Activated T-helper 1 cell treated with anti-CD3 and anti-CD28 coated beads, Interleukin-12 subunit alpha, Interleukin-12 subunit beta, Interleukin-2, Interleukin-4 antibody, amounts not matched to agents 30 ng/mL and 10 ng/mL and 1 ng/mL, durations not matched to agents 14 hours and 24 hours and 36 hours (primary cell): ENCODE measurements around the gene MTX1. TPM values are rescaled to one million over a fixed set of nuclear protein-coding genes. Genes with fewer than 3 reads are reported as not detected.
A peak's percentile ranks its signal among the peaks of the same experiment; 100 is the strongest.
"Not testable (repeated sequence)": the region's sequence is repeated elsewhere in the genome, so short reads cannot be mapped to it uniquely, and the experiment has no call there.

ENCODE experiments used
- DNase-seq: peaks from one replicate; pipeline ENCODE4 v3.0.0; 2021; ENCODE audit warnings: low spot score
- H3K27ac Mint-ChIP-seq: one replicate; pipeline ENCODE4 v1.8.0; 2021; ENCODE audit warnings: mild to moderate bottlenecking, mixed read lengths
- H3K27me3 Mint-ChIP-seq: one replicate; pipeline ENCODE4 v1.8.0; 2022; ENCODE audit warnings: mild to moderate bottlenecking, moderate library complexity, mixed read lengths; ENCODE audit not compliant: insufficient read depth
- H3K36me3 Mint-ChIP-seq: one replicate; pipeline ENCODE4 v1.8.0; 2021; ENCODE audit warnings: low read depth, mixed read lengths
- H3K4me1 Mint-ChIP-seq: one replicate; pipeline ENCODE4 v1.8.0; 2021; ENCODE audit warnings: low read depth, mixed read lengths
- H3K4me3 Mint-ChIP-seq: one replicate; pipeline ENCODE4 v1.8.0; 2021; ENCODE audit warnings: mild to moderate bottlenecking, moderate library complexity, mixed read lengths
- H3K9me3 Mint-ChIP-seq: one replicate; pipeline ENCODE4 v1.8.0; 2021; ENCODE audit warnings: mixed read lengths
- intact Hi-C: fragments of 100-400 bp; cut with micrococcal nuclease; formaldehyde crosslinking; loops from one replicate; pipeline ENCODE4 v1.15.1; 2024
- total RNA-seq: library from RNA; stranded (reverse); gene quantifications from 2 replicates; pipeline ENCODE4 v1.2.3, GENCODE V29; 2022

The MTX1 gene
- total RNA-seq, 1 donor from 2014 or later = 62.3 TPM

DNA sequence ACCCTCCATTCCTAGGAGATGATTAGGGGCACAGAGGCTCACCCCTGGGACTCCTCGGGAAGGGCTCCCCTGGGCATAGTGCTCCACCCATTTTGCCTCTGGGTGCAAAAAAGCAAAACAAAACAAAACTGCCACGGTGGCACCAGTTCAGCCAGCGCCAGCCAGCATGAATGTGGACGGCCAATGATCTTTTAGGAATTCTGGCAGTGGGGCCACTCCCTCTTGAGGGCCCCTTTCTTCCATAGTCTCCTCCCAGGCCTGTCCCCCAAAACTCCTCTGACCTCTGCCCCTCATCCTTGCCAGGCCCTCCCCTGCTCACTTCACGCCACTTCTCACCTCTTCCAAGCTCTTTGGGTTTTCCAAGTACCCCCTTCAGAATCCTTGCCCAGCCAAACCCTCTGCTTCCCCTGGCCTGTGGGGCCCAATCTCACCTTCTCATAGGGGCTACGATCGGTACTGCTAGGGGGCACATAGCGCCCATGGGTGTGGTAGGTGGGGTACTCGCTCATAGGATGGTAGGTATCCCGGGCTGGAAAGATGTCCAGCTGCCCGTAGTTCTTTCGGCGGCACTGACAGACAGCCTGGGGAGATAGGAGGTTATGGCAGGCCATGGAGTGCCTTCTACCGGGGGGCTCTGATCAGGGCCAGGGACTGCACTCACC, 21.6 kb upstream of the MTX1 start:
- no peaks in the 10 kb centered on the region for H3K27me3 Mint-ChIP-seq
- no peak for DNase-seq
- no peak overlapping the region for H3K4me3 Mint-ChIP-seq
- peaks cover 14% of the 10 kb centered on the region for H3K36me3 Mint-ChIP-seq
- peaks cover 9% of the 10 kb centered on the region for H3K4me1 Mint-ChIP-seq
- no peaks in the 10 kb centered on the region for H3K9me3 Mint-ChIP-seq
- no peak overlapping the region for H3K27ac Mint-ChIP-seq
- intact Hi-C loops = loop anchor here (1.0 kb wide), 1 partner anchor 8 kb away; no protein-coding TSS in a partner anchor

DNA sequence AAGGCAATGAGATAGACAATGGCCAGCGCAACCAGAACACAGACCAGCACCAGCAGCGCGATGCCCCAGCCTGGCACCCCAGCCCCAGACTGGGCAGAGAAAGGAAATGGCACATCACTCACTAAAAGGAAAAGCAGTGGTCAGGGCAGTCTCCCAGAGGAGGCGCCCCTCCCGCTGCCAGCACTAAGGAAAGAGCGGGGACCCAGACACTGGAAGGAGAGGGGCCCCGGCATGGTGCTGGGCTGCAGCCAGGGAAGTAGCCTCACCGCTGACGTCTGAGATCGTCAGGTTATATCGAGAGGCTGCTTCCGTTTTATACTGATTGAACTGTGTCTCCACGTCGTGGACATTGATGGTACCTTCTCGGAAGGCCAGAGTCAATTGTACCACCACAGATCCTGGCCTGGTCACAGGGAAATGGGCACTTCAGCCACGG, 21.0 kb upstream of the MTX1 start:
- H3K27me3 Mint-ChIP-seq = no peaks in the 10 kb centered on the region
- H3K4me3 Mint-ChIP-seq = no peak overlapping the region
- no peaks in the 10 kb centered on the region for H3K9me3 Mint-ChIP-seq
- H3K27ac Mint-ChIP-seq = no peak overlapping the region
- peaks cover 14% of the 10 kb centered on the region for H3K4me1 Mint-ChIP-seq
- no peak for DNase-seq
- peaks cover 10% of the 10 kb centered on the region for H3K36me3 Mint-ChIP-seq
- intact Hi-C loops = loop anchor here (1.0 kb wide), 1 partner anchor 8 kb away; no protein-coding TSS in a partner anchor

DNA sequence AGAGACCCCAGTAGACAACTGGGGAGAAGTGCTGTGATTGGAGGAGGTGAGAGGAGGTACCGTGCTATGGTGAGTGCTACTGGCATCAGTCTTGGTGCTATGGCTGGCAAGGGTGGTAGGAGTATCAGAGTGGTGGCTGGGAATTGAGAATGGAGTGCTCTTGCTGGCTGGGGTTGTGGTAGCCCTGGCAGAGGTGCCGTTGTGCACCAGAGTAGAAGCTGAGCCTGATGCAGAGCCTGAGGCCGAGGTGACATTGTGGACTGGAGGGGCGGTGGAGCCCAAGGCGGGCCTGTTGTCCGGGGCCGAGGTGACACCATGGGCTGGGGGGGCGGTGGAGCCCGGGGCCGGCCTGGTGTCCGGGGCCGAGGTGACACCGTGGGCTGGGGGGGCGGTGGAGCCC, 20.2 kb upstream of the MTX1 start:
- Mint-ChIP-seq H3K4me3 (no peak overlapping the region), H3K27me3 (no peaks in the 10 kb centered on the region), H3K27ac (peak overlapping the region; percentile 71), H3K9me3 (no peaks in the 10 kb centered on the region), H3K36me3 (peaks cover 8% of the 10 kb centered on the region), H3K4me1 (peaks cover 21% of the 10 kb centered on the region)
- no peak for DNase-seq
- intact Hi-C loops = no loop called here

DNA sequence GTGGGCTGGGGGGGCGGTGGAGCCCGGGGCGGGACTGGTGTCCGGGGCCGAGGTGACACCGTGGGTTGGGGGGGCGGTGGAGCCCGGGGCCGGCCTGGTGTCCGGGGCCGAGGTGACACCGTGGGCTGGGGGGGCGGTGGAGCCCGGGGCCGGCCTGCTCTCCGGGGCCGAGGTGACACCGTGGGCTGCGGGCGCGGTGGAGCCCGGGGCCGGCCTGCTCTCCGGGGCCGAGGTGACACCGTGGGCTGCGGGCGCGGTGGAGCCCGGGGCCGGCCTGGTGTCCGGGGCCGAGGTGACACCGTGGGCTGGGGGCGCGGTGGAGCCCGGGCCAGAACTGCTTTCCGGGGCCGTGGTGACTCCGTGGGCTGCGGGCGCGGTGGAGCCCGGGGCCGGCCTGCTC, 18.6 kb upstream of the MTX1 start:
- H3K36me3 Mint-ChIP-seq, H3K27ac Mint-ChIP-seq, DNase-seq, H3K27me3 Mint-ChIP-seq, H3K4me3 Mint-ChIP-seq, H3K9me3 Mint-ChIP-seq: not testable (repeated sequence)
- H3K4me1 Mint-ChIP-seq = peaks cover 33% of the 10 kb centered on the region
- intact Hi-C loops = loop anchor here (5.0 kb wide), 2 partner anchors 218 to 372 kb away; partner anchors contain the start of genes ASH1L, CKS1B and SHC1

DNA sequence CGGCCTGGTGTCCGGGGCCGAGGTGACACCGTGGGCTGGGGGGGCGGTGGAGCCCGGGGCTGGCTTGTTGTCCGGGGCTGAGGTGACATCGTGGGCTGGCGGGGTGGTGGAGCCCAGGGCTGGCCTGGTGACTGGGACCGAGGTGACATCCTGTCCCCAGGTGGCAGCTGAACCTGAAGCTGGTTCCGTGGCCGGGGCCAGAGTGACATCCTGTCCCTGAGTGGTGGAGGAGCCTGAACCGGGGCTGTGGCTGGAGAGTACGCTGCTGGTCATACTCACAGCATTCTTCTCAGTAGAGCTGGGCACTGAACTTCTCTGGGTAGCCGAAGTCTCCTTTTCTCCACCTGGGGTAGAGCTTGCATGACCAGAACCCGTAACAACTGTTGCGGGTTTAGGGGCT, 16.6 kb upstream of the MTX1 start:
- intact Hi-C loops = loop anchor here (2.0 to 5.0 kb wide), 3 partner anchors 51 to 370 kb away; partner anchors contain the start of genes ASH1L, CKS1B, DPM3 and SHC1
- H3K4me3 Mint-ChIP-seq = peak overlapping the region; percentile 37

DNA sequence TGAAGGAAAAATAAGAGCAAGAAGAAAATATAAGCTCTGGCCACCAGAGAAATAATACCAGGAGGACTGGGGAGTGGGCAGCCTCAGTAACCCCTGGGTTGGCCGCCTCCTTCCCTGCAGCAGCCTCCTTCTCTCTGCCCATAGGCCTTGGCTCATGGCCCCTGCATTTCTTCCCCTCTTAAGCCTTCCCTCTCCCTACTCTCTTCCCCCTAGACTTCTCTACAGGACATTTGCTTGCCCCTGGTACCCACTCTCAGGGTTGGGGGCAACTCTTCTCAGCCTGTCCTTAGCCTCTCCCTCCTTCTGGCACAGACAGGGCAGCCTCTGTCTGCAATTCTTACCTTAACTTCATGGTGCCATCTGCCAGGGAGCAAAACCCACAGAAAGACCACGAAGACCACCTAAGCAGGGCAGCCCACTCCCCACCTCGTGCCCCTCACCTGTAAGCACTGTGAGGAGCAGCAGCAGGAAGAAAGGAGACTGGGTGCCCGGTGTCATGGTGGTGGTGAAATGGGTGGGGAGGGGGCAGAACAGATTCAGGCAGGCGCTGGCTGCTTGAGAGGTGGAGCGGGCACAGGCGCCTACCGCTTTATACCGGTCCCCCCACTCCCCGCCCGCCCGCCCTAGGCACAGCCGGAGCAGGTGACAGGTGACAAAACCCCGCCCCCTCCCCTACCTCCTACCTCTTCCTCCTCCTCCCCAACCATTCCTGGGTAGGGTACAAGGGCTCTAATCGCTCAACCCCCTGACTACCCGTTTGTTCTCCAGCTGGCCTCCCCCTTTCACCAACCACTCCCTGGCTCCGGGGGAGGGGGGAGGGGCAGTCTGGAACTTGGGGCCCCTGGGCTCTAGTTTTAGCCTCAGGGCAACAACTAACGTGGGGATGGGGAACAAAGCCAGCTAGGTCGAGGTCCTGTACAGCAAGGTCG, 15.9 kb upstream of the MTX1 start:
- Mint-ChIP-seq H3K9me3 (no peaks in the 10 kb centered on the region), H3K36me3 (peaks cover 12% of the 10 kb centered on the region), H3K27ac (peak overlapping the region; percentile 97), H3K4me3 (peak overlapping the region; percentile 88), H3K4me1 (peaks cover 46% of the 10 kb centered on the region), H3K27me3 (no peaks in the 10 kb centered on the region)
- DNase-seq = no peak
- intact Hi-C loops = loop anchor here (1.0 to 5.0 kb wide), 4 partner anchors 16 to 370 kb away; partner anchors contain the start of genes ASH1L, CKS1B, DPM3 and SHC1

More for the DNA sequence above, 16.6 kb upstream of the MTX1 start:
- no peak for DNase-seq
- no peaks in the 10 kb centered on the region for H3K27me3 Mint-ChIP-seq
- H3K4me1 Mint-ChIP-seq = peaks cover 46% of the 10 kb centered on the region
- H3K9me3 Mint-ChIP-seq = no peaks in the 10 kb centered on the region
- peak overlapping the region; percentile 92 for H3K27ac Mint-ChIP-seq
- H3K36me3 Mint-ChIP-seq = peaks cover 10% of the 10 kb centered on the region

DNA sequence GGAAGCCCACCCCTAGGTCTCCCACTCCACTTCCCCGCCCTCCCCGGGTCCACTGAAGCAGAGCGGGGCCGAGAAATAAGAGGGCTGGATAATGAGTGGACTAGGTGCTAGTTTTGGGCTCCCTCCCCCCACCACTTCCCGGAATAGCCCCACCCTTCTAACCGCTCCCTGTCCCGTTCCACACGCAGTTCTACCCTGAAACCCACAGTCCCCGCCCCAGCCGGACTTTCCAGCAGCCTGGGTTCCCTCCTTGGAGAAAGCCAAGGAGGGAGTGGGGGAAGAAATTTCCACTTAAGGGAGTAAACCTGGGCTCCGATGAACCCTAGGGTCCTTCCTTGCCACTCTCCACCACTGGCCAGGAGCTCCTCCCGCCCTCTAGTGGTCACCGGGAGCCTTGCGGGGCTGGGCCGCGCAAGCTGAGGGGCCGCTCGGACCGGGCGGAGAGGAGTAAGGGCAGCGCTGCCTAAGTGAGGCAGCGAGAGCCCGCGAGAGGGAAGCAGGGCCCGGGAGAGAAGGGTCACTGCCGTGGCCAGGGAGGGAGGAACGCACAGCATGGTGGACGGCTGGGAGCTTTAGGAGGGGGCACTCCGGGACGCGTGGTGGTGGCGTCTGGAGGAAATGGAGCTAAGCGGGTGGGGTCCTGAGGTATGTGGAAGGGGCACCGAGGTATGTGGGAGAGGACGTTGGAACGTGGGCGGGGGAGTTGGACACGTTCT, 15.1 kb upstream of the MTX1 start:
- intact Hi-C loops = loop anchor here (1.0 to 5.0 kb wide), 4 partner anchors 17 to 369 kb away; partner anchors contain the start of genes ASH1L, CKS1B, DPM3 and SHC1
- Mint-ChIP-seq H3K27me3 (no peaks in the 10 kb centered on the region), H3K36me3 (peaks cover 16% of the 10 kb centered on the region), H3K27ac (peak overlapping the region; percentile 97), H3K4me1 (peaks cover 39% of the 10 kb centered on the region), H3K4me3 (peak overlapping the region; percentile 88), H3K9me3 (no peaks in the 10 kb centered on the region)
- peak; percentile 72 for DNase-seq

DNA sequence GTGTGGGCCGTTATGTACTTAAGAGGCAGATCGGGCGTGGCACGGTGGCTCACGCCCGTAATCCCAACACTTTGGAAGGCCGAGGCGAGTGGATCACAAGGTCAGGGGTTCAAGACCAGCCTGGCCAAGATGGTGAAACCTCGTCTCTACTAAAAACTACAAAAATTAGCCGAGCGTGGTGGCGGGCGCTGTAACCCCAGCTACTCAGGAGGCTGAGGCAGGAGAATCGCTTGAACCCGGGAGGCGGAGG, 14.6 kb upstream of the MTX1 start:
- intact Hi-C loops = loop anchor here (1.0 to 5.0 kb wide), 7 partner anchors 14 to 368 kb away; partner anchors contain the start of genes ASH1L, CKS1B, DPM3 and MTX1
- Mint-ChIP-seq H3K4me3 (peak overlapping the region; percentile 88), H3K4me1 (peaks cover 39% of the 10 kb centered on the region), H3K27ac (peak overlapping the region; percentile 97), H3K36me3 (peaks cover 16% of the 10 kb centered on the region)
- not testable (repeated sequence) for H3K27me3 Mint-ChIP-seq, DNase-seq, H3K9me3 Mint-ChIP-seq

DNA sequence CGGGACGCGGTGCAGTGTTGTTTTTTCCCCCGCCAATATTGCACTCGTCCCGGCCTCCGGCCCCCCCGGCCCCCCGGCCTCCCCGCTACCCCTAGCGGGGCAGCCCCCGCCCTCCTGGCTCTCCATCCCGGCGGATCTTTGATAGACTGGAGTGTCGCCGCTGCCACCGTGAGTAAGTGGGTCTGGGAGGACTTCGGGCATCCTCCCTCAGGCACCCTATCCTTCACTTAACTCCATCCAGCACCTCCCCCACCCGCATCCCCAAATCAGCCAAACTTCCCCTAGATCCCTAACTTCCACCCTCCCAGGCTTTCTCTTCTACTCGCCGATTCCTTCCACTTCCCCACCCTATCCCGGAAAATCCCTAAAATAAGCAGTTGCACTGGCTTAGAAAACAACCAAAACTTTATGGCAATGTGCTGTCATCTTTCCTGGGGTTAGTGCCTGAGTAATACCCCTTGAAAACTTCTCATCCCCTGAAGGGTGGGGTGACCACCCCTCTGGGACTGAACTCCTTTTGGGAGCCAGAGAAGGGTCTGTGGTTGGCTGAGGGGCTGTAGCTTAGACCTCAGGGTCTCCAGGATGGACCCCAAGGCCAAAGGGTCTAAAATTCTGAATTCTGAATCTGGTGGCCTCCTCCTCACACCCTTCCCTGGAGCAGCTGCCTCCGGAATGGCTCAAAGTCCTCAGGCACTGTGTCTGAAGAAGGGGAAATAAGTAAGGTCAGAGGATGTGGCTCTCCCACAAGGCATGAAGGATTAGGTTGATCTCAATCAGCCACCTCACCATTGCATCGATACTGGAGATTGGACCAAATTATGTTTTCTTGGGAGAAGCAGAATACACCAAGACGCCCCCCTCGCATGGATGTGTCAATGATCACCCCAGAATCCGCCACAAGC, 13.0 kb upstream of the MTX1 start:
- peaks cover 21% of the 10 kb centered on the region for H3K36me3 Mint-ChIP-seq
- no peaks in the 10 kb centered on the region for H3K27me3 Mint-ChIP-seq
- H3K27ac Mint-ChIP-seq = peak overlapping the region; percentile 86
- peak overlapping the region; percentile 84 for H3K4me3 Mint-ChIP-seq
- peaks cover 39% of the 10 kb centered on the region for H3K4me1 Mint-ChIP-seq
- no peaks in the 10 kb centered on the region for H3K9me3 Mint-ChIP-seq
- DNase-seq = no peak
- intact Hi-C loops = no loop called here

DNA sequence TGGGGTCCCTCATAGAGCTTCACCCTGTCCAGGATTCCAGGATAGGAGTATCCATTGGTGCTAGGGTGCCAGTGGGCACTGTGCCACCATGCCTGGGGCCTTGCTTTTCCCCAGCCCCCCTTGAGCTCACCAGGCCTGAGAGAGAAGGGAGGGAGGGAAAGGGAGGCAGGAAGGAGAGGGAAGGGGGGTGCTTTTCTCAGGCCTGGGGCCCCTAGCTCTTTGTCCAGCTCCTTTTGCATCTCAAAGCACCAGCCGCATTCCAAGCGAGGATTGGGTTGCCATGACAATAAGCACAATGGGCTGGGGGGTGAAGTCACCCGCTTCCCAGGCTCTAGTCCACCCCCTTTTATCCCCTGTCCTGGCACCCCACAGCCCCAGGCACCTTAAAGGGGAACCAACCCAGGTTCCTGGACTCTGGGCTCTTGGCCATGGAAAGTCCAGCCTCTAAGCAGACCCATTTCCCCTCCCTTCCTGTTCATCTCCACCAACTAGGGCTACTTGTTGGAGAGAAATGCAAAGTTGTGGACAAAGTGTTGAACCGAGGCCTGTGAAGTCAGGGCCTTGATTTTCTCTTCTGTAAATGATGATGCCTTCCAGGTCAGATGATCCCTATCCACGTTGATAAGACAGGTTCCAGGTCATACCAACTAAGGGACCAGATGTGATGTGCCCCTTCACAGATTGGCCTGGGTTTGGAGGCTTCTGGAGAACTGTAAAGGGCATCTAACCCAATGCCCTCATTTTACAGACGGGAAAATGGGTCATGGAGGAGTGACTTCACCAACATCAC, 12.2 kb upstream of the MTX1 start:
- H3K36me3 Mint-ChIP-seq = peaks cover 24% of the 10 kb centered on the region
- no peak overlapping the region for H3K27ac Mint-ChIP-seq
- no peaks in the 10 kb centered on the region for H3K9me3 Mint-ChIP-seq
- H3K27me3 Mint-ChIP-seq = no peaks in the 10 kb centered on the region
- H3K4me1 Mint-ChIP-seq = peaks cover 39% of the 10 kb centered on the region
- no peak for DNase-seq
- peak overlapping the region; percentile 84 for H3K4me3 Mint-ChIP-seq
- intact Hi-C loops = no loop called here

DNA sequence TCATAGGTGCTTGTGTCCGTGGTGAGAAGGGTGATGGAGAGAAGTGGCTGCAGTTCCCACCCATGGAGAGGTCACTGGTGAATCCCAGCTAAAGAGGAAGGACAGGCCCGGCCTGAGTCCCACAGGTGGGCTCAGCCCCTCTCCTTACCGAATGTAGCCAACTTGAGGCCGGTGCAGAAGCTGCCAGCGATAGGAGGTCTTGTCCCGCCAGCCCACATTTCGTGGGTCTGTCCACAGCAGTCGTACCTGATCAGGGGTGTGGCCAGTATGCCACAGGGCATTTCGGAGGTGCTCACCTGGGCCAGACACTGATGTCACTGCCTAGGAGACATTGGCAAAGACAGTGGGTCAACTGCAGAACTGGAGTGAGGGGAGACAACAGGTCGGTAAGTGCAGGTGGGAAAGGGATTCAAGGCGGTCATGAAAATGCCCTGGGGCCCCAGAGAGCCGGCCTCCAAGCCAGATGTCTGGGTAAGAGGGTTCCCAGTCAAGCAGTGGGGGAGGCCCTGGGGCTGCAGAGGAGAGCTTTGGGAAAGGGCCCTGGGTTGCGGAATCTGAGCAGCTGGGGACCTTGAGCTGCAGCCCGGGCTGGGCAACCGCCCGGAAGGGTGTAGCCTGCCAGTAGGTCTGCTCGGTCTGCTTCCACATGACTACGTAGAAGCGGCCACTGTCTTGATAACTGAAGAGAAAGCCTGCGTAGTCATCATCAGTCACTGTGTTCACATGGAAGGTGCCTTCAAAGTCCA, 11.4 kb upstream of the MTX1 start:
- peaks cover 24% of the 10 kb centered on the region for H3K36me3 Mint-ChIP-seq
- no peak overlapping the region for H3K4me3 Mint-ChIP-seq
- no peaks in the 10 kb centered on the region for H3K9me3 Mint-ChIP-seq
- no peaks in the 10 kb centered on the region for H3K27me3 Mint-ChIP-seq
- H3K4me1 Mint-ChIP-seq = peaks cover 36% of the 10 kb centered on the region
- intact Hi-C loops = no loop called here
- H3K27ac Mint-ChIP-seq = no peak overlapping the region
- no peak for DNase-seq
